HG03066 (cell line): Measurements from ENCODE around the gene SCN2B.

ENCODE experiments used
- ATAC-seq: cut with Tn5 transposase; IDR thresholded peaks from one replicate; pipeline ENCODE4 v1.9.1; 2021; ENCODE audit warnings: low read depth; ENCODE audit not compliant: unreplicated experiment

The SCN2B gene

GRCh38 chr11:118175993-118176777 is at the start of gene SCN2B:
Gene SCN2B, minus strand, starts transcription at chr11:118176639. Its CDS starts 208 bp downstream, at chr11:118176431.
- ATAC-seq = no peak

- peak; percentile 47 for ATAC-seq
These were observed 48.2 kb upstream of the SCN2B start, which contains the start of gene JAML for GRCh38 chr11:118224511-118225188. Gene JAML, minus strand, starts transcription at chr11:118225011. Its CDS starts 10,145 bp downstream, at chr11:118214866.

- no peak for ATAC-seq
These were observed 47.6 kb upstream of the SCN2B start for GRCh38 chr11:118223992-118224391.

- ATAC-seq = no peak
These were observed 47.1 kb upstream of the SCN2B start for GRCh38 chr11:118223570-118223969.

GRCh38 chr11:118222437-118222836 is 46.0 kb upstream of the SCN2B start:
- ATAC-seq = no peak

- ATAC-seq = no peak
These were observed 45.0 kb upstream of the SCN2B start for GRCh38 chr11:118221419-118221818.

GRCh38 chr11:118219732-118220131 is 43.3 kb upstream of the SCN2B start:
- no peak for ATAC-seq

GRCh38 chr11:118219244-118219643 is 42.8 kb upstream of the SCN2B start:
- no peak for ATAC-seq

- no peak for ATAC-seq
These were observed 41.1 kb upstream of the SCN2B start for GRCh38 chr11:118217575-118217974.

GRCh38 chr11:118216621-118217481 is 40.4 kb upstream of the SCN2B start:
- no peak for ATAC-seq

GRCh38 chr11:118215765-118216164 is 39.3 kb upstream of the SCN2B start:
- ATAC-seq = no peak

GRCh38 chr11:118215262-118215661 is 38.8 kb upstream of the SCN2B start:
- no peak for ATAC-seq

- ATAC-seq = no peak
These were observed 37.9 kb upstream of the SCN2B start for GRCh38 chr11:118214210-118214914.

- ATAC-seq = no peak
These were observed 37.3 kb upstream of the SCN2B start for GRCh38 chr11:118213781-118214180.

- ATAC-seq = no peak
These were observed 36.8 kb upstream of the SCN2B start for GRCh38 chr11:118213201-118213600.

GRCh38 chr11:118212781-118213191 is 36.3 kb upstream of the SCN2B start:
- no peak for ATAC-seq

- no peak for ATAC-seq
These were observed 35.8 kb upstream of the SCN2B start for GRCh38 chr11:118212131-118212725.

GRCh38 chr11:118211006-118211405 is 34.6 kb upstream of the SCN2B start:
- no peak for ATAC-seq

- ATAC-seq = no peak
These were observed 33.9 kb upstream of the SCN2B start for GRCh38 chr11:118210323-118210722.

GRCh38 chr11:118209033-118209432 is 32.6 kb upstream of the SCN2B start:
- ATAC-seq = no peak
